Sigmoid colon (tissue), 7 donors: Measurements from ENCODE around the gene SLC35G3. TPM values are rescaled to one million over a fixed set of nuclear protein-coding genes. Genes with fewer than 3 reads are reported as not detected.

Experiments
- DNase-seq: peaks from one replicate; pipeline ENCODE4 v3.0.0-alpha.2; 2019
- H3K27ac ChIP-seq, 4 donors: fragments of 200-600 bp; sonication (generic); one replicate each; pipeline ENCODE4 v1.5.1; 2016 to 2019; ENCODE audit warnings: mild to moderate bottlenecking in 1 of 4
- H3K27me3 ChIP-seq, 3 donors: fragments of 200-600 bp; sonication (generic); one replicate each; pipeline ENCODE4 v1.5.1; 2019; ENCODE audit warnings: mild to moderate bottlenecking in 1 of 3
- H3K36me3 ChIP-seq, 4 donors: fragments of 200-600 bp; sonication (generic); one replicate each; pipeline ENCODE4 v1.5.1; 2016 to 2019
- H3K4me1 ChIP-seq, 4 donors: fragments of 200-600 bp; sonication (generic); one replicate each; pipeline ENCODE4 v1.5.1; 2017 to 2019
- H3K4me3 ChIP-seq, 4 donors: fragments of 200-600 bp; sonication (generic); one replicate each; pipeline ENCODE4 v1.5.1; 2017 to 2019; ENCODE audit warnings: mild to moderate bottlenecking in 2 of 4, moderate library complexity in 1 of 4
- H3K9me3 ChIP-seq, 4 donors: fragments of 200-600 bp in 3 of 4; sonication (generic) in 3 of 4; one replicate each; pipeline versions ENCODE4 v1.5.1 to v1.6.1; 2013 to 2019
- CTCF ChIP-seq, 4 experiments: fragments of 450-650 bp in 3 of 4; fragments of 200-600 bp in 1 of 4; IDR thresholded peaks; one replicate each; pipeline ENCODE4 v1.5.1; 2016 to 2019; ENCODE audit warnings: antibody characterized with exemption in 4 of 4, mild to moderate bottlenecking in 3 of 4, moderate library complexity in 2 of 4
- EP300 ChIP-seq, 4 donors: sonication (generic); formaldehyde crosslinking; IDR thresholded peaks; one replicate each; pipeline ENCODE4 v1.6.1; 2017; ENCODE audit warnings: antibody characterized with exemption in 4 of 4
- POLR2A ChIP-seq, 2 donors: fragments of 450-650 bp; IDR thresholded peaks; one replicate each; pipeline ENCODE4 v1.6.1; 2016; ENCODE audit warnings: antibody characterized with exemption in 2 of 2, mild to moderate bottlenecking in 2 of 2, moderate library complexity in 2 of 2
- POLR2AphosphoS5 ChIP-seq, 4 donors: sonication (generic); formaldehyde crosslinking; IDR thresholded peaks; one replicate each; pipeline ENCODE4 v1.6.1; 2017; ENCODE audit warnings: antibody characterized with exemption in 4 of 4
- WGBS, 2 donors: extraction: QIAGEN DNeasy Blood & Tissue Kit; methylation state at CpG; one replicate each; pipeline ENCODE4 v1.1.7; 2013; 5-methylcytosine and 5-hydroxymethylcytosine counted together
- intact Hi-C: fragments of 100-400 bp; cut with DNase I; formaldehyde crosslinking; loops from one replicate; pipeline ENCODE4 v1.15.1; 2023
- polyA plus RNA-seq, 3 donors: library from polyadenylated mRNA; stranded (reverse); fragments of 200-250 nt; gene quantifications; one replicate each; pipeline ENCODE4 v1.2.3, GENCODE V29; 2013
- total RNA-seq, 4 donors: library from RNA; depleted of rRNA; stranded (reverse); fragments of >200 nt; gene quantifications; one replicate each; pipeline ENCODE4 v1.1.0, GENCODE V29; 2016
- donor health status: healthy with polysubstance abuse.
- donor health status: Bipolar disorder and iron deficiency.
- donor health status: healthy.

SLC35G3 gene
- total and polyA plus RNA-seq, 7 donors = not detected

- no peak for DNase-seq
- WGBS, 2 donors = 71 to 79% methylated on average over 9 of the region's 9 CpGs
- no peak for TF ChIP-seq POLR2AphosphoS5 (IDR thresholded peaks at IDR 0.05)
- no peak for TF ChIP-seq EP300 (IDR thresholded peaks at IDR 0.05)
- no peak for TF ChIP-seq CTCF (IDR thresholded peaks at IDR 0.05)
- TF ChIP-seq POLR2A (IDR thresholded peaks at IDR 0.05) = no peak
- H3K9me3 ChIP-seq = no peaks in the 10 kb centered on the region
- H3K27me3 ChIP-seq = no peaks in the 10 kb centered on the region
- intact Hi-C loops = no loop called here
- H3K4me3 ChIP-seq = no peak overlapping the region
- H3K27ac ChIP-seq = no peak overlapping the region
- H3K36me3 ChIP-seq = no peaks in the 10 kb centered on the region
- H3K4me1 ChIP-seq = no peaks in the 10 kb centered on the region
These were observed 46.0 kb downstream of the SLC35G3 start for GRCh38 chr17:35148144-35148543.

GRCh38 chr17:35147375-35147905 is 46.8 kb downstream of the SLC35G3 start, which contains the start of gene UNC45B:
UNC45B (plus strand) TSS chr17:35147817; CDS start chr17:35148264, 447 bp downstream.
- Histone ChIP-seq H3K4me1 (peaks cover 0 to 1% (median under 1%) of the 10 kb centered on the region in 4 donors), H3K9me3 (no peaks in the 10 kb centered on the region), H3K27ac (no peak within 1 kb of the TSS), H3K27me3 (no peaks in the 10 kb centered on the region), H3K4me3 (no peak within 1 kb of the TSS), H3K36me3 (no peaks in the 10 kb centered on the region)
- WGBS, 2 donors = 75 to 77% methylated on average over 4 of the region's 4 CpGs
- intact Hi-C loops = no loop called here
- TF ChIP-seq POLR2A (IDR thresholded peaks at IDR 0.05) (no peak), POLR2AphosphoS5 (IDR thresholded peaks at IDR 0.05) (no peak), EP300 (IDR thresholded peaks at IDR 0.05) (no peak), CTCF (IDR thresholded peaks at IDR 0.05) (no peak)
- DNase-seq = no peak

GRCh38 chr17:35146214-35146833 is 47.9 kb downstream of the SLC35G3 start:
- intact Hi-C loops = no loop called here
- H3K27ac ChIP-seq = no peak overlapping the region
- H3K4me3 ChIP-seq = no peak overlapping the region
- H3K27me3 ChIP-seq = no peaks in the 10 kb centered on the region
- no peaks in the 10 kb centered on the region for H3K9me3 ChIP-seq
- peaks cover 0 to 10% (median 6%) of the 10 kb centered on the region in 4 donors for H3K4me1 ChIP-seq
- 76 to 84% methylated on average over 4 of the region's 4 CpGs for WGBS, 2 donors
- no peaks in the 10 kb centered on the region for H3K36me3 ChIP-seq
- DNase-seq = no peak
- TF ChIP-seq POLR2A (IDR thresholded peaks at IDR 0.05) (no peak), POLR2AphosphoS5 (IDR thresholded peaks at IDR 0.05) (no peak), EP300 (IDR thresholded peaks at IDR 0.05) (no peak), CTCF (IDR thresholded peaks at IDR 0.05) (no peak)

- TF ChIP-seq POLR2A (IDR thresholded peaks at IDR 0.05) (no peak), POLR2AphosphoS5 (IDR thresholded peaks at IDR 0.05) (no peak), EP300 (IDR thresholded peaks at IDR 0.05) (no peak), CTCF (IDR thresholded peaks at IDR 0.05) (no peak)
These were observed 49.4 kb downstream of the SLC35G3 start for GRCh38 chr17:35144840-35145239.

More at GRCh38 chr17:35144840-35145239, 49.4 kb downstream of the SLC35G3 start:
- intact Hi-C loops = loop anchor here (5.0 kb wide), 1 partner anchor 112 kb away; no protein-coding TSS in a partner anchor
- H3K4me3 ChIP-seq = no peak overlapping the region
- no peaks in the 10 kb centered on the region for H3K27me3 ChIP-seq
- DNase-seq = no peak
- H3K9me3 ChIP-seq = no peaks in the 10 kb centered on the region
- no peaks in the 10 kb centered on the region for H3K36me3 ChIP-seq
- H3K4me1 ChIP-seq = peaks cover 0 to 22% (median 16%) of the 10 kb centered on the region in 4 donors
- 81 to 88% methylated on average over 4 of the region's 4 CpGs for WGBS, 2 donors
- no peak overlapping the region for H3K27ac ChIP-seq

Other genes starting within 250 kb of the SLC35G3 start
- 1 to 10 TPM; 3.3 to 4.3 (median 3.5) TPM for gene CCT6B, start 232.9 kb downstream of the SLC35G3 start, total RNA-seq
- gene CCT6B, start 232.9 kb downstream of the SLC35G3 start, polyA plus RNA-seq = 1 to 10 TPM in 1 of 3 donors, under 1 TPM in 2; 0.87 to 1.2 (median 0.92) TPM
- 10 to 100 TPM in 3 of 4 donors, 1 to 10 TPM in 1; 8.6 to 14.3 (median 12.8) TPM for gene ZNF830, start 232.9 kb downstream of the SLC35G3 start, total RNA-seq
- gene ZNF830, start 232.9 kb downstream of the SLC35G3 start, polyA plus RNA-seq = 10 to 100 TPM in 1 of 3 donors, 1 to 10 TPM in 2; 7.2 to 12.6 (median 8.3) TPM
- gene LIG3, start 213.9 kb downstream of the SLC35G3 start, total RNA-seq = 10 to 100 TPM; 19.4 to 29.7 (median 22.7) TPM
- gene LIG3, start 213.9 kb downstream of the SLC35G3 start, polyA plus RNA-seq = 10 to 100 TPM in 1 of 3 donors, 1 to 10 TPM in 2; 3.5 to 15.6 (median 4.2) TPM
- 10 to 100 TPM; 16.5 to 25.2 (median 21.8) TPM for gene RFFL, start 130.7 kb downstream of the SLC35G3 start, total RNA-seq
- gene RFFL, start 130.7 kb downstream of the SLC35G3 start, polyA plus RNA-seq = 10 to 100 TPM; 15.0 to 29.4 (median 24.1) TPM
- 10 to 100 TPM in 1 of 4 donors, 1 to 10 TPM in 3; 4.3 to 12.6 (median 7.9) TPM for gene RAD51D, start 74.5 kb downstream of the SLC35G3 start, total RNA-seq
- gene RAD51D, start 74.5 kb downstream of the SLC35G3 start, polyA plus RNA-seq = 1 to 10 TPM; 2.8 to 9.7 (median 4.2) TPM
- not detected for gene FNDC8, start 72.8 kb downstream of the SLC35G3 start, total RNA-seq
- not detected for gene FNDC8, start 72.8 kb downstream of the SLC35G3 start, polyA plus RNA-seq
- gene NLE1, start 52.1 kb downstream of the SLC35G3 start, total RNA-seq = 10 to 100 TPM in 3 of 4 donors, 1 to 10 TPM in 1; 6.6 to 16.8 (median 11.4) TPM
- gene NLE1, start 52.1 kb downstream of the SLC35G3 start, polyA plus RNA-seq = 10 to 100 TPM in 1 of 3 donors, 1 to 10 TPM in 2; 3.0 to 12.3 (median 3.0) TPM
- not detected for gene UNC45B, start 46.6 kb downstream of the SLC35G3 start, total RNA-seq
- under 1 TPM in 2 of 3 donors, not detected in 1; under 0.01 to 0.03 TPM for gene UNC45B, start 46.6 kb downstream of the SLC35G3 start, polyA plus RNA-seq
- gene SLFN5, start 48.7 kb upstream of the SLC35G3 start, total RNA-seq = 10 to 100 TPM; 23.0 to 26.2 (median 23.7) TPM
- 10 to 100 TPM in 1 of 3 donors, 1 to 10 TPM in 2; 1.2 to 12.6 (median 3.6) TPM for gene SLFN5, start 48.7 kb upstream of the SLC35G3 start, polyA plus RNA-seq
- gene SLFN11, start 179.2 kb upstream of the SLC35G3 start, total RNA-seq = 10 to 100 TPM; 17.8 to 28.0 (median 25.7) TPM
- 1 to 10 TPM; 1.2 to 4.6 (median 4.3) TPM for gene SLFN11, start 179.2 kb upstream of the SLC35G3 start, polyA plus RNA-seq
- gene SLFN12, start 238.1 kb upstream of the SLC35G3 start, total RNA-seq = 10 to 100 TPM in 2 of 4 donors, 1 to 10 TPM in 2; 6.4 to 19.9 (median 10.2) TPM
- gene SLFN12, start 238.1 kb upstream of the SLC35G3 start, polyA plus RNA-seq = 1 to 10 TPM in 2 of 3 donors, under 1 TPM in 1; 0.69 to 1.2 (median 1.1) TPM